A673 (cell line): ENCODE data around the gene COG2. TPM values are rescaled to one million over a fixed set of nuclear protein-coding genes. Genes with fewer than 3 reads are reported as not detected.

ENCODE experiments used
- BruUV-seq: library from RNA; stranded (reverse); fragments of 400-500 nt; replicated peaks from 2 replicates; lab custom pipeline; 2021; lab: Mats Ljungman, UMichigan
- CTCF ChIA-PET: fragments of 300-600 bp; sonication (Branson Sonifier 250); formaldehyde crosslinking; loops from one replicate; lab custom pipeline; 2022; ENCODE audit warnings: antibody characterized with exemption; lab: Charles Lee
- POLR2A ChIA-PET: fragments of 300-600 bp; sonication (Branson Sonifier 250); formaldehyde crosslinking; loops from one replicate; lab custom pipeline; 2022; ENCODE audit warnings: antibody characterized with exemption; ENCODE audit not compliant: low non-redundant PET; lab: Charles Lee
- DNase-seq: peaks from one replicate; pipeline ENCODE4 v3.0.0-alpha.2; 2015; ENCODE audit warnings: low spot score
- H3K27ac ChIP-seq: fragments of 200-600 bp; sonication (generic); 2 replicates; pipeline ENCODE4 v1.5.1; 2016; ENCODE audit warnings: mixed run types, low read depth, mild to moderate bottlenecking, mixed read lengths, antibody characterized with exemption, low read length; ENCODE audit not compliant: poor library complexity, severe bottlenecking
- H3K27me3 ChIP-seq: fragments of 200-600 bp; sonication (generic); replicated peaks from 2 replicates; pipeline ENCODE4 v1.6.1; 2017; ENCODE audit warnings: mixed run types, low read depth, mild to moderate bottlenecking, mixed read lengths, antibody characterized with exemption, low read length; ENCODE audit not compliant: insufficient read depth, poor library complexity
- H3K36me3 ChIP-seq: fragments of 200-600 bp; sonication (generic); 2 replicates; pipeline ENCODE4 v1.6.1; 2016; ENCODE audit warnings: mixed run types, mild to moderate bottlenecking, mixed read lengths, antibody characterized with exemption, low read length; ENCODE audit not compliant: insufficient read depth, poor library complexity, severe bottlenecking
- H3K4me1 ChIP-seq: fragments of 200-600 bp; sonication (generic); 2 replicates; pipeline ENCODE4 v1.6.1; 2017; ENCODE audit warnings: mixed run types, mild to moderate bottlenecking, mixed read lengths, antibody characterized with exemption, low read length; ENCODE audit not compliant: insufficient read depth, poor library complexity, severe bottlenecking
- H3K4me3 ChIP-seq: fragments of 200-600 bp; sonication (generic); 2 replicates; pipeline ENCODE4 v1.5.1; 2016; ENCODE audit warnings: low read depth, mixed run types, mild to moderate bottlenecking, mixed read lengths, low read length; ENCODE audit not compliant: poor library complexity, severe bottlenecking
- H3K9me3 ChIP-seq: fragments of 200-600 bp; sonication (generic); 2 replicates; pipeline ENCODE4 v1.6.1; 2016; ENCODE audit warnings: mixed run types, low read depth, mild to moderate bottlenecking, mixed read lengths, antibody characterized with exemption, low read length; ENCODE audit not compliant: poor library complexity, severe bottlenecking
- CTCF ChIP-seq: fragments of 300-800, 200-600 bp; sonication (generic); conservative IDR thresholded peaks from 2 replicates; pipeline ENCODE4 v1.5.1; 2017; ENCODE audit warnings: low read depth, mild to moderate bottlenecking, antibody characterized with exemption, low read length, moderate library complexity, mixed read lengths
- EZH2 ChIP-seq: fragments of 200-600 bp; sonication (generic); IDR thresholded peaks from 2 replicates; pipeline ENCODE4 v1.6.1; 2017; ENCODE audit warnings: borderline replicate concordance, low read depth, mild to moderate bottlenecking, mixed read lengths, antibody characterized with exemption, low read length; ENCODE audit not compliant: poor library complexity, severe bottlenecking
- intact Hi-C: fragments of 100-400 bp; cut with micrococcal nuclease; formaldehyde crosslinking; loops from one replicate; pipeline ENCODE4 v1.10.0; 2022; ENCODE audit not compliant: unreplicated experiment
- total RNA-seq: library from RNA; stranded (reverse); gene quantifications from 2 replicates; pipeline ENCODE4 v1.2.3, GENCODE V29; 2021

COG2 gene
- total RNA-seq, 1 experiment from 2014 or later, result 20.3 TPM

GRCh38 chr1:230711245-230711644 lies 69.0 kb downstream of the COG2 start:
- intact Hi-C loops, result no loop called here
- no TSS peak for BruUV-seq
- no peak overlapping the region for H3K4me3 ChIP-seq
- no peaks in the 10 kb centered on the region for H3K27me3 ChIP-seq
- CTCF ChIA-PET, result no interaction called here
- H3K36me3 ChIP-seq, result no peaks in the 10 kb centered on the region
- POLR2A ChIA-PET, result no interaction called here
- TF ChIP-seq EZH2, result no peak
- TF ChIP-seq CTCF, result no peak
- no peaks in the 10 kb centered on the region for H3K9me3 ChIP-seq
- H3K4me1 ChIP-seq, result no peaks in the 10 kb centered on the region
- no peak overlapping the region for H3K27ac ChIP-seq
- no peak for DNase-seq

- intact Hi-C loops, result no loop called here
- DNase-seq, result no peak
- H3K4me1 ChIP-seq, result no peaks in the 10 kb centered on the region
- no peaks in the 10 kb centered on the region for H3K36me3 ChIP-seq
- ChIA-PET CTCF (no interaction called here), POLR2A (no interaction called here)
- no TSS peak for BruUV-seq
- TF ChIP-seq CTCF, result no peak
- no peaks in the 10 kb centered on the region for H3K9me3 ChIP-seq
- no peak overlapping the region for H3K27ac ChIP-seq
- no peak overlapping the region for H3K4me3 ChIP-seq
- no peaks in the 10 kb centered on the region for H3K27me3 ChIP-seq
These were observed 70.2 kb downstream of the COG2 start for GRCh38 chr1:230712470-230712942.

DNA sequence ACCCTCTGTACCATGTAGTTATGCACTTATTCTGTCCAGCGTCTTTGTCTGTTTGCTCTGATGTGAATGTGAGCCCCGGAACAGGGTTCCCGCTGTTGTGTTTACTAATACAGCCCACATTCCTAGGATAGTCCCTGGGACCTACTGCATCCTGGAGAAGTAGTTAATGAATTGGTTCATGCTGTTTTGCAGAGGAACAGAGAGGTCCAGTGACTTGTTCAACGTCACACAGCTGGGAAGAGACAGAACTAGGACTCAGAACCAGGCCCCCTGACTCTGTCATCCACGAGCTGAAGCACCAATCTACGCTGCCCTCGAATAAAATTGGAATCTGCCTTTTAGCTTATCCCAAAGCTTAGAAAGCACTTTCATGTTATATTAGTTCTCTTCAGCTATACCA lies 70.9 kb downstream of the COG2 start:
- H3K27ac ChIP-seq, result no peak overlapping the region
- no peaks in the 10 kb centered on the region for H3K4me1 ChIP-seq
- BruUV-seq, result no TSS peak
- DNase-seq, result no peak
- intact Hi-C loops, result no loop called here
- no peak overlapping the region for H3K4me3 ChIP-seq
- POLR2A ChIA-PET, result no interaction called here
- no peaks in the 10 kb centered on the region for H3K27me3 ChIP-seq
- no peaks in the 10 kb centered on the region for H3K9me3 ChIP-seq
- H3K36me3 ChIP-seq, result no peaks in the 10 kb centered on the region
- TF ChIP-seq CTCF (no peak), EZH2 (no peak)
- CTCF ChIA-PET, result no interaction called here
